Left cardiac atrium (tissue), 4 donors: ENCODE results near the gene FAM24A. TPM values are rescaled to one million over a fixed set of nuclear protein-coding genes. Genes with fewer than 3 reads are reported as not detected.
"Not testable (repeated sequence)": the region's sequence is repeated elsewhere in the genome, so short reads cannot be mapped to it uniquely, and the experiment has no call there.

ENCODE experiments used
- ATAC-seq, 2 donors: fragments of 200-7000 bp; cut with Tn5 transposase; one replicate each; pipeline ENCODE4 v1.9.1; 2020; ENCODE audit warnings: mild to moderate bottlenecking in 2 of 2, moderate library complexity in 2 of 2
- DNase-seq: peaks from one replicate; pipeline ENCODE4 v3.0.0-alpha.2; 2020
- intact Hi-C, 2 donors: fragments of 100-400 bp; cut with DNase I; formaldehyde crosslinking; loops; one replicate each; pipeline versions ENCODE4 v1.14.1 to v1.15.1; 2022 to 2023
- long read RNA-seq: library from polyadenylated mRNA; unstranded; transcript quantifications from one replicate; pipeline ENCODE4 v2.0.0, GENCODE V29; 2021
- total RNA-seq, 2 donors: library from RNA; stranded (reverse); fragmentation: NEBNext Ultra II Directional; extraction: Animal tissue kit (Norgen Biotek cat#: 25700); gene quantifications; one replicate each; pipeline ENCODE4 v1.2.1, GENCODE V29; 2021
- donor health status: DM: no; HTN: yes; CAD: no.
- donor health status: DM: no; HTN: yes; CAD: no; lungs with severe emphysema.
- donor health status: DM: yes; HTN: yes; CAD: no.
- donor health status: Dilated cardiomyopathy.

FAM24A gene, protein sequence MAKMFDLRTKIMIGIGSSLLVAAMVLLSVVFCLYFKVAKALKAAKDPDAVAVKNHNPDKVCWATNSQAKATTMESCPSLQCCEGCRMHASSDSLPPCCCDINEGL
- total RNA-seq = not detected
- long read RNA-seq = 0 reads

DNA sequence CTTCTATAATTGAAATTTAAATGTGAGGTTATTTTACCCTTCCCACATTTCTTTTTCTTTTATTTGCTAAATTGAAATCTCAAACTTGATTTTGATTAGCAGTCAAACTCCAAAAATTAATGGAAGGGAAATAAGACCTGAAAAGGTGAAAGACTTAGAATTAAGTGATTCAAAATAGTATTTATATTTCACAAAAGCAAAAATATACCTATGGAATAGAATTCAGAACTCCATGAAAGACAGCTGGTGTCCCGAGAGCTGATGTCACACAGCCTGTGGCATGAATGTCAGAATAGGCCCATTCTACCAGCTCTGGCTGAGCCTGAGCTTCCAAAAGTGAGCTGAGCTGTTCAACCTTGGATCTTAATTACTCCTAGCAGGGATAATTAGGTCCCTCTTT, at the start of gene FAM24A:
FAM24A (plus strand) TSS at position 301 of the 400 bp plus-strand sequence. CDS start 1,025 bp downstream, outside the sequence.
- ATAC-seq = no peak
- intact Hi-C loops = no loop called here
- no peak for DNase-seq

DNA sequence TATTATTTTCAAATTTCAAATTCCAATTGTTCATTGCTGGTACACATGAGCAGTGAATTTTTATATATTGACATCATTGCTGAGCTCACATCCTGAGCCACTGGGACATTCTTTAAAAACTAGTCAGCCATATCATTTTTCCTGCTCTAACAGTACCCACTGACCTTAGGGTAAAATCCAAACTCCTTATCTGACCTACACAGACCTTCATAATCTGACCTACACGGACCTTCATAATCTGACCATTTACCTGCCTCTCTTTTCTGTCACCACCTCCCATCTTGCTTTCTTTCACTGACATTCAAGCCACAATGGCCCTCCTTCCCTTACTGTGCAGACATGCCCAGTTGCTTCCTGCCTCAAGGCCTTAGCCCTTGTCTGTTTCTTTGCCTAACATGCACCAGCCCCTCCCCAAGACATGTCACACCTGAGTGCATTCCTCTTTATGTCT, 48.7 kb upstream of the FAM24A start:
- DNase-seq (no peak), ATAC-seq (no peak)
- intact Hi-C loops = no loop called here

DNA sequence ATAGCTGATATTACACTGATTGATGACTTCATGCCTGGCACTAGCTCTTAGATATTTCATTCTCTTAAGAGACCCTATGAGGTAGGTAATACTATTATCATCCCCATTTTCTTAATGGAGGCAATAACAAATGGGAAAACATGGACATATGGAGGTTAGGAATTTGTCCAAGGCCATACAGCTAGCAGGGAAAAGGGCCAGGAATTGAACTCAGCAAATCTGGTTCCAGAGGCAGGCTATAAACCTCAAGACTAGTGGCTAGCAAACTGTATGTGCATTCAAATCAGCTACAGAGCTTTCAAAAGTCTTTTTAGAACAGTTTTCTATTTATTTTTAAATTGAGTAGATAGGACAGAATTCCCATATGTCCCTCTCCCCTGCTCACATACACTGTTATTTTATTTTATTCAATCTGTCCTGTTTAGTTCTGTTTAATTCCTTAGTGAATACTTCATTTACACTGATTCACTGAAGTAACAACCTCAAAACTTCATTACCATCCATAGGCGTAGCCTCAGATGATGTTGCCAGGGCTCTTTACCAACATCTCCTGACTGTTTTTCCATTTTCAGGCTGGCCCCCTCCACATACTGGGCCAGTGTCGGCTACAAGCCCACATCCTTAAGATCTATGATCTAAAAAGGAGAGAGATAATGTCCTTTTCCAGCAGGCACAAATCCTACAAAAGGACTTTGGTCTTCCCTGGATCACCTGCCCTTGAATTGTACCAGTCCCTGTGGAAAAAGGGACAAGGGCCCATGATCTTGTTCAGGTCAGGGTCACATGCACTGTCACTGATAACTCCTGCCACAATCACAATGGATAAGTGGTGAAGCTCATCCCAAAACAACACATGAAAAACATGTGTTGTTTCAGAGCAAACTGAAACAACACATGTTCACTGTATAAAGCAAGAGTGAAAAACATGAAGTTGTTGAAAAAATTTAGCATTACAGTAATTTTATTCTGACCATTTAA, 46.9 kb upstream of the FAM24A start:
- DNase-seq = no peak
- ATAC-seq = no peak
- intact Hi-C loops = no loop called here

DNA sequence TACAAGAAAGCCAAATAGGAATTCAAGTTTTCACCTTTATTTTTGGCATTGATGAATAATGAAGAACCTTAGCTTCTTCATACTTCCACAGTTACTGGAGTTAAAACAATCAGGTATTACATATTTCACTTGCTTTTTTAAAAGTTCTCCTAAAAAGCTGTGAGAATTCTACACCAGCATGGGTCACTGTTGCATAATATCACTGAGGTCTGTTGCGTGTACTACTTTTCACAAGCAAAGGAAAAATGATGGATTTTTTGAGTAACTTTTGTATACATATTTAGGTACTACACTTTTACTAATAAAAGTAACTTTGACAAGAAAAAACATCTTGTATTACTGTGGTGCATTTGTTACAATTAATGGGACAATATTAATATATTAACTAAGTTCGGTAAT, 46.2 kb upstream of the FAM24A start:
- DNase-seq (no peak), ATAC-seq (no peak)
- intact Hi-C loops = no loop called here

DNA sequence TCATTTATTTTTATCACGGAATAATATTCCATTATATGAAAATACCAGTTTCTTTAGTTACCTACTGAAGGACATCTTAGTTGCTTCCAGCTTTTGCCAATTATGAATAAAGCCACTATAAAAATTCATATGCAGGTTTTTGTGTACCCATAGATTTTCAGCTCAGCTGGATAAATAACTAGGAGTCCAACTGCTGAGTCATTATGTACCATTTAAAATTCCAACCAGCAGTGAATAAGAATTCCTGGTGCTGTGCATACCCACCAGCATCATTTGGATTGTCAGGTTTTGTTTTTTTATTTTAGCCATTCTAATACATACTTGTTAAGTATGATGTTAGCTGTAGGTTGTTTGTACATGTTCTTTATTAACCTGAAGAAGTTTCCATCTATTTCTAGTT, 45.5 kb upstream of the FAM24A start:
- intact Hi-C loops = no loop called here
- ATAC-seq (no peak), DNase-seq (no peak)

DNA sequence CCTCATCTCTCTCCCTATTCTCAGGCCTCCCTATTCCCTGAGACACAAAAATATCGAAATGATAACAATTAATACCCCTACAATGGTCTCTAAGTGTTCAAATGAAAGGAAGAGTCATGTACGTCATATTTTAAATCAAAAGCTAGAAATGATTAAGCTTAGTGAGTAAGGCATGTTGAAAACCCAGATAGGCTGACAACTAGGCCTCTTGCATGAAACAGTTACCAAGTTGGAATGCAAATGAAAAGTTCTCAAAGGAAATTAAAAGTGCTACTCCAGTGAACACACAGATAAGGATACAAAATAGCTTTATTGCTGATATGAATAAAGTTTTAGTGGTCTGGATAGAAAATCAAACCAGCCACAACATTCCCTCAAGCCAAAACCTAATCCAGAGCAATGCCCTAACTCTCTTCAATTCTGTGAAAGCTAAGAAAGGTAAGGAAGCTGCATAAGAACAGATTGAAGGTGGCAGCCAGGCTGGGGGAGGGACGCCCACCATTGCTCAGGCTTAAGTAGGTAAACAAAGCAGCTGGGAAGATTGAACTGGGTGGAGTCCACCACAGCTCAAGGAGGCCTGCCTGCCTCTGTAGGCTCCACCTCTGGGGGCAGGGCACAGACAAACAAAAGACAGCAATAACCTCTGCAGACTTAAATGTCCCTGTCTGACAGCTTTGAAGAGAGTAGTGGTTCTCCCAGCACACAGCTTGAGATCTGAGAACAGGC, 43.5 kb upstream of the FAM24A start:
- intact Hi-C loops, ATAC-seq, DNase-seq: not testable (repeated sequence)

DNA sequence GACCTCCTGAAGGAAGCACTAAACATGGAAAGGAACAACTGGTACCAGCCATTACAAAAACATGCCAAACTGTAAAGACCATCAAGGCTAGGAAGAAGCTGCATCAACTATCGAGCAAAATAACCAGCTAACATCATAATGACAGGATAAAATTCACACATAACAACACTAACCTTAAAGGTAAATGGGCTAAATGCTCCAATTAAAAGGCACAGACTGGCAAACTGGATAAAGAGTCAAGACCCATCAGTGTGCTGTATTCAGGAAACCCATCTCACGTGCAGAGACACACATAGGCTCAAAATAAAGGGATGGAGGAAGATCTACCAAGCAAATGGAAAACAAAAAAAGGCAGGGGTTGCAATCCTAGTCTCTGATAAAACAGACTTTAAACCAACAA, 41.6 kb upstream of the FAM24A start:
- DNase-seq, ATAC-seq, intact Hi-C loops: not testable (repeated sequence)

DNA sequence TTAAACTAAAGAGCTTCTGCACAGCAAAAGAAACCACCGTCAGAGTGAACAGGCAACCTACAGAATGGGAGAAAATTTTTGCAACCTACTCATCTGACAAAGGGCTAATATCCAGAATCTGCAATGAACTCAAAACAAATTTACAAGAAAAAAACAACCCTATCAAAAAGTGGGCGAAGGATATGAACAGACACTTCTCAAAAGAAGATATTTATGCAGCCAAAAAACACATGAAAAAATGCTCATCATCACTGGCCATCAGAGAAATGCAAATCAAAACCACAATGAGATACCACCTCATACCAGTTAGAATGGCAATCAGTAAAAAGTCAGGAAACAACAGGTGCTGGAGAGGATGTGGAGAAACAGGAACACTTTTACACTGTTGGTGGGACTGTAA, 38.5 kb upstream of the FAM24A start:
- DNase-seq, intact Hi-C loops, ATAC-seq: not testable (repeated sequence)

DNA sequence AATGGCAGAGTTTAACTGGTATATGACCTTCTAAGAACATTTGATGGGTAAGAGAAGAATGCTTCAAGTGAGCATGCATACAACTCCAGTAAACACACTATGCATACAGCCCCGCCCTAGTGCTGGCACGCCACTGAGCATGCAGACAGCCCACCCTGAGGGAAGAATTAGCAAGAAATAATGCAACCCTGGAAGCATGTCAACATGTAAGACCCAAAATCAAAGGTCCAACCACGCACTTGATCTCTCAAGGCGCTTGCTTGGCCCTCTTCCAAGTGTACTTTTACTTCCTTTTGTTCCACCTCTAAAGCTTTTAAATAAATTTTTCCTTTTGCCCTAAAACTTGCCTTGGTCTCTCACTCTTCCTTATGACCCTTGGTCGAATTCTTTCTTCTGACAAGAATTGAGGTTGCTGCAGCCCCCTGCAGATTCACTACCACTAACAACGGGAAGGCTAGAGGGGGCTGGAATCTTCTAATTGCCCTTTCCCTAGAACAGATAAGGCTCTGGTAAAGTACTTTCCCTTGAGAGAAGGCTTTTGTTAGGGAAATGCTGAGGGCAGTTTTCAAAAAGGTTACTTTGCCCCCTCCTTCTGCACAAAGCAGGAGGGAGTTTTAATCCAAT, 34.5 kb upstream of the FAM24A start:
- DNase-seq (no peak), ATAC-seq (no peak)
- intact Hi-C loops = no loop called here

DNA sequence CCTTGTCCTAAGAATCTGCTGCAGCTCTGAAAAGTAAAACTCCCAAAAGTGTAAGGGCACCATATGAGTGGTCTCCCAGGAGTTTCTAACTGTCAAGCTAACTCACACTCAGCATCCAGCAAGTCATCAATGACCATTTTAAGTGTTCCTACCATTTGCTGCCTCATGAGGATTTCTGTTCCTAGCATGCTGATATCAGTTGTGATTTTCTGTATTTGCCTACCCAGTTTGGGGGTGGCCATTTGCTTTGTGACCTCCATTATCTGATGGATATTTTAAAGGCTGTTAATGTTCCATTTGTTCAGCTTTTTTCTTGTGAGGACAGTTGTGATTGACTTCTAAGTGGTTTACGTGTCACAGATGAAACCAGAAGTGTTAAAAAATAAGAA, 33.9 kb upstream of the FAM24A start:
- ATAC-seq = no peak
- intact Hi-C loops = no loop called here
- no peak for DNase-seq

DNA sequence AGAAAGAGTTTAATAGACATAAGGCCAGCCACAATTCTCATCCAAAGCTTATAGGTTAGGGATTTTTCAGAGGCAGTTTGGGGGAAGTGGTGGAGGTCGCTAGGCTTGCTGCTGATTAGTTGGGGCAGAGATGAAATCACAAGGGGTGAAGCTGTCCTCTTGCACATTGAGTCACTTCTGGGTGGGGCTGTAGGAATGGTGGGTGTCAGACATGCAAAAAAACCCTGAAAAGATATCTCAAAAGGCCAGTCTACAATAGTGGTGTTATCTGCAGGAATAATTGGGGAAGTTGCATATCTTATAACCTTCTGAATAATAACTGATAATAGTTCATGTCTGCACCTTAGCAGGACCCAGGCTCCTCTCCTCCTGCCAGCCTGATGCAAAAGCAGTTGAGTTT, 33.1 kb upstream of the FAM24A start:
- ATAC-seq (no peak), DNase-seq (no peak)
- intact Hi-C loops = no loop called here

DNA sequence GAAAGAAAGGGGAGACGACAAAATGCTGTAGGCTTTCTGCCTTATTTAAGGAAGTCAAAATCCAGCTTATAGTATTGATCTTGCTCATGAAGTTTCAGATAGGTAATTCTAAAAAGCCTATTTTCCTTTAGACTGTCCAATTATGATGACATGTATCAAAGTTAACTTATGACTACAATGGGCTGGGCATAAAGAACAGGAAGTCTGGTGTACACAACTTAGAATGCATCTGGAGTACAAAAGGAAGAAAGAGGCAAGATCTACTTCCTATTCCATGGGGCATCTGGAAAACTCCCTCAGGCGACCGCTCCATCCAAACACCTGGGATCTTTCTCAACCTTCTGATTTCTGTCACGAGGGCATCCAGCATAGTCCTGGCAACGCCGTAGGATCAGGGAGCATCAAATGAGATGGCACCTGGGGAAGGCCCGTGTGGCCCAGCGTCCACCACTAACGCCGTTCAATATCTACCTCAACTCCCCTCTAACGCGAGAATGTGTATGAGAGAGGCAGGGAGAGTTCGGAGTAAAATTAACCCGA, 31.5 kb upstream of the FAM24A start:
- DNase-seq = no peak
- intact Hi-C loops = no loop called here
- peak in 1 of 2 donors; percentile 30 for ATAC-seq

DNA sequence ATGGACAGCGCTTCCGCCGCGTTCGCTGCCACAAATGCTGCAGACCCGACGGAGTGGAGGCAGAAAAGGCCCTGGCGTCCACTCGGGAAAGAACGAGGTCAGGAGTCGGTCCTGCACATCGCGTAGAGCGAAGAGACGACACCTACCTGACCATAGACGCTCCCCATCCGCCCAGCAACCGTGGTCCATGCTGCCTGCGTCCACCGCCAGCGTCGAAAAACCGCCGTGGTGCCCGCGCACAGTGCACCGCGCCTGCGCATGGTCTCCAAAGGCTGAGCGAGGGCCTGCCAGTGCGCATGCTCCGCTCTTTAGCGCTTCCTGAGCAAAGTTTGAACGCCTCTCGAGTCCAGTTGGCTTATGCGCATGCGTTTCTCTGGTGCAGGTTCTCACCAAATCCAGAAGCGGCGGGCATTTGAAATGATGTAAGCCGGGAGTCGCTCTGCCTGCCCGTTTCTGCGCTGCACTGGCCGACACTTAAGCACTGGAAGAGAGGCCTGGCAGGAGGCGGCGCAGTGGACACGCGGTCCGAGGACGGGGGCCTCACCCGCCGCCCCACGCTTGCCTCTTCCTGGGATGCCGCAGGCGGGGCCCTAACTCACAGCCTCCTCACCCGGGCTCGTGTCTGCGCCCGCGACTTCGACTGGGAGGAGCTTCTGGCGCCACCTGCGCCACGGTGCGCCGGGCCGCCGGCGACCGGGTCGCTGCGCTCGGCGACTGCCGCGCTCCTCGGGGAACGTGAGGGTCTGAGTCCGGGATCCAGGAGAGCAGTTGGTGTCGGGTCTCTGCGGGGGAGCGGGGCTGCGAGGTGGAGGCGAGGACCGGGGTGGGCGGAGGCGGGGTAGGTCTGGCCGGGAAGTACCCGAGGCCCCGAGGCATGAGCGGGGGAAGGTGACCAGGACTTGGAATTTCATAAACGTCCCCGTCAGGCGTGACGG, 30.8 kb upstream of the FAM24A start, which contains the start of gene FAM24B:
FAM24B (minus strand) TSS at position 243 of the 935 bp plus-strand sequence. CDS start 29,066 bp downstream, outside the sequence.
- ATAC-seq = peak; percentile 98 to 99
- intact Hi-C loops = no loop called here
- peak; percentile 96 for DNase-seq

DNA sequence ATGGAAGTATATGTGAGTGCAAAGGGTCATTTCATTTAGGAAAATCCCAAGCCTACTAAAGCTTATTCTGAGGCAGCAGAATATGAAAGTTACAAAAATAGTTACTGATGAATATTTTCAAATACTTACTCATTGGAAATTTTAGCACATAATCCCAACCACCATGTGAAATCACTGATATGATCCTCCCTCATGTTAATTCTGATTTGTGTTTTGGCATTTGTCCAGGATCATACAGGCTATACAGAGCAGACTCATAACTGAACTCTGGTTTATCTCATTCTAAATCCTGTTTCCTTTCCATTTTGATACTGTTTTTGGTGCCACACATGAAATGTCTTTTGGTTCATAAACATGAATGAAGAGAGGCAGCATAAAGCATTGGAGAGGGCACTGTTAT, 27.6 kb upstream of the FAM24A start:
- intact Hi-C loops = no loop called here
- DNase-seq (no peak), ATAC-seq (no peak)

DNA sequence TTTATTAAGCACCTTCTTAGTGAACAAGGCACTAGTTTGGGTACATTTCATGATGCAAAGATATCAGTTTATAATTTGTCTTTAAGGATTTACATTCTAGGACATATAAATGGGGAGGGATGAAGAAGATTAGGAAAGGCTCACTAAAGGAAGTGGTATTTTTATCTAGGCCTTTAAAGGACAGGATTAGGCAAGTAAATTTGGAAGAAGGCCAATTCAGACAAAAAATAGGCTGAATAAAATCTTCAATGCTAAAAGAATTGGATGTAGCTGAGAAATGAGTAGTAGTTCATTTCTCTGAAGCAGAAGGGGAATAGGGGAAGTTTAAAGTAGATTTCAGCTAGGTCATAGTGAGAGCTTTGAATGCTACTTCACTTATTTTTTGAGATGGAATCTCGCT, 26.2 kb upstream of the FAM24A start:
- DNase-seq (no peak), ATAC-seq (no peak)
- intact Hi-C loops = no loop called here

DNA sequence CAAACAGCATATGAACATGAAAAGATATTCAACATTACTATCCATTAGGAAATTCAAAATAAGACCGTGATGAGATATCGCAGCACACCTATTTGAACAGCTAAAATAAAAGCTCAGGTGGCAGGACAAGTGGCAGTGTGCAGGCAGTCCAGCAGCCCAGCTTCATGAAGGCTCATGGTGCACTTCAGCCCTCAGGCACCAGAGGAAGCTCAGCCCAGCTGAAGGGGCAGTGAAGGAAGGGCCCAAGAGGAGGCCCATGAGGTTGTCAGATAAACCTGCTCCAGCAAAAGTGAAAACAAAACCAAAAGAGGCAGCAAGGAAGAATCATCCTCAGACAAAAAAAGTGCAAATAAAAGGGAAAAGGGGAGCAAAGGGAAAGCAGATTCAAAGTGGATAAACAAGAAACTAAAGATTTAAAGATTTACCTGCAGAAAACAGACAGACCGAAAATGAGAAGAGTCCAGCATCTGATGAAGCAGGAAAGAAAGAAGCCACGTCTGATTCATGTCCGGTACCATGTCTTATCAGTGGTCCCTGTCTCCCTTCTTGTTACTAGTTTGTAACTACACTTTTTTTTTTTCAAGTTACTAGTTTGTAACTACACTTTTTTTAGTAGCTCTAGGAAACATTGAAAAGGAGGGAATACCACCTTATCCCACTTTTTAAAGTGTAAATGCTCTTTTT, 16.0 kb upstream of the FAM24A start:
- ATAC-seq (no peak), DNase-seq (no peak)
- intact Hi-C loops = no loop called here

DNA sequence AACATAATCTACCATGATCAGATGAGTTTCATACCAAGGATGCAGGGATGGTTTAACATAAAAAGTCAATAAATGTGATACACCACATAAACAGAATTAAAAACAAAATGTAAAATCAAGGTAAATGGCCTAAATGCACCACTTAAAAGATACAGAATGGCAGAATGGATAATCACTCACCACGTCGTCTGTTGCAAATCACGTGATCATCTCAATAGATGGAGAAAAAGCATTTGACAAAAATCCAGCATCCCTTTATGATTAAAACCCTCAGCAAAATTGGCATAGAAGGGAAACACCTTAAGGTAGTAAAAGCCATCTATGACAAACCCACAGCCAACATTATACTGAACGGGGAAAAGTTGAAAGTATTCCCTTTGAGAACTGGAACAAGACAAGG, 6.5 kb upstream of the FAM24A start:
- ATAC-seq, intact Hi-C loops, DNase-seq: not testable (repeated sequence)
